NB4 (cell line): ENCODE results near the gene DCLK1.

Experiments
- DNase-seq: peaks from one replicate; pipeline ENCODE4 v3.0.0; 2010; ENCODE audit warnings: low read depth
- H3K4me3 ChIP-seq: one replicate; pipeline ENCODE4 v1.5.1; 2011; ENCODE audit warnings: mild to moderate bottlenecking, low read depth, low read length, moderate library complexity
- MYC ChIP-seq: IDR thresholded peaks from 2 replicates; pipeline ENCODE4 v1.6.1; 2011; ENCODE audit warnings: low read depth, low read length
- POLR2A ChIP-seq: IDR thresholded peaks from 2 replicates; pipeline ENCODE4 v1.6.1; 2011; ENCODE audit warnings: mild to moderate bottlenecking; ENCODE audit not compliant: insufficient read length; ENCODE audit errors: extremely low read depth
- TF ChIP-seq, protein P1 (sequence below): IDR thresholded peaks from one replicate; pipeline ENCODE4 v1.5.1; 2012; ENCODE audit warnings: low read depth, low read length
- TF ChIP-seq, protein P2 (sequence below): IDR thresholded peaks from 2 replicates; pipeline ENCODE4 v1.6.1; 2011; ENCODE audit warnings: low read depth, low read length

Gene DCLK1

DNA sequence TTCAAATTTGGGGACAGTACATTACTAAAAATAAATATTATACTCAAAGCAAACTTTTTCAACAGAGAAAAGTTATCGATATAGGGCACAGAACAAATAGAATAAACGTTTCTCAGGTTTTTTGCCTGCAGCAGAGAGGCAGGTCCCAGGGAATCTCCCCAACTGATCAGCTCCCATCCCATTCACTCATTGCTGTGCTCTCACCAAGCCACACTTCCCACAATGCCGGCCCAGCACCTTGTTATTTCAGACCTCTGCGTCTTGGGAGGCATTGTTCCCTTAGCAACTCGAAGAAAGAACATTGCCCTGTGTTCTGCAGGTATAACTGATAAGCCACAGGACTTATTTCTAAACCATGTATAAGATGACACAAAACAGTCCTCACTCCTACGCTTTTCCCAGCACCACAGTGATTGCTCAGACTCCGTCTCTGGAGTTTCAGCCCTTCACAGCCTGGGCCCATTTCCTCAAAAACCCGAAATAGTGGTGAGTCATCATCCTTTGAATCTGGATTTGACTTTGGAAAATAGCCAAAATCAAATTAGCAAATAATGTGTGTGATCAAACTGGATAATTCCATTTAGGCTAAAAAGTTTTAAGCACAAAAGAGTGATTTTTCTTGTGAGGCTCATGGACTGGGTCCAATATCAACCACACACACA is 100.4 kb downstream of the DCLK1 start:
- H3K4me3 ChIP-seq = no peak overlapping the region
- DNase-seq = no peak
- TF ChIP-seq POLR2A (no peak), MYC (no peak)
- TF ChIP-seq, protein P1, sequence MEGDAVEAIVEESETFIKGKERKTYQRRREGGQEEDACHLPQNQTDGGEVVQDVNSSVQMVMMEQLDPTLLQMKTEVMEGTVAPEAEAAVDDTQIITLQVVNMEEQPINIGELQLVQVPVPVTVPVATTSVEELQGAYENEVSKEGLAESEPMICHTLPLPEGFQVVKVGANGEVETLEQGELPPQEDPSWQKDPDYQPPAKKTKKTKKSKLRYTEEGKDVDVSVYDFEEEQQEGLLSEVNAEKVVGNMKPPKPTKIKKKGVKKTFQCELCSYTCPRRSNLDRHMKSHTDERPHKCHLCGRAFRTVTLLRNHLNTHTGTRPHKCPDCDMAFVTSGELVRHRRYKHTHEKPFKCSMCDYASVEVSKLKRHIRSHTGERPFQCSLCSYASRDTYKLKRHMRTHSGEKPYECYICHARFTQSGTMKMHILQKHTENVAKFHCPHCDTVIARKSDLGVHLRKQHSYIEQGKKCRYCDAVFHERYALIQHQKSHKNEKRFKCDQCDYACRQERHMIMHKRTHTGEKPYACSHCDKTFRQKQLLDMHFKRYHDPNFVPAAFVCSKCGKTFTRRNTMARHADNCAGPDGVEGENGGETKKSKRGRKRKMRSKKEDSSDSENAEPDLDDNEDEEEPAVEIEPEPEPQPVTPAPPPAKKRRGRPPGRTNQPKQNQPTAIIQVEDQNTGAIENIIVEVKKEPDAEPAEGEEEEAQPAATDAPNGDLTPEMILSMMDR = no peak
- TF ChIP-seq, protein P2, sequence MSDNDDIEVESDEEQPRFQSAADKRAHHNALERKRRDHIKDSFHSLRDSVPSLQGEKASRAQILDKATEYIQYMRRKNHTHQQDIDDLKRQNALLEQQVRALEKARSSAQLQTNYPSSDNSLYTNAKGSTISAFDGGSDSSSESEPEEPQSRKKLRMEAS = no peak

DNA sequence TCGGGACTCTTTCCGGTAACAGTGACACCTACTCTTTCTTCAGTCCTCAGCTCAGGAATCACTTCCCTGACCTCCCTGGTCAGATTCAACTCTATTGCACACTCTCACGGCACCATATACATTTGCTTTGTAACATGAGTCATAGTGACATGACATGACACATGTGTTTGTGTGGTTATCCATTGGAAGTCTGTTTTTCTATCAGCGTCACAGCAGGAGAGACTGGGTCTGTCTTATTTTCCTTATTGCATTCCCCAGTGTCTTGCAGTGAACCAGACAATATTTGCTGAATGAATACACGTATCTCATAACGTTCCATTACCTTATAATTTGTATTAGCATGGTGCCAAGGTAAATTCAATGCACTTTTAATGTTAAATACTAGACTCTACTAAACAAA is 102.0 kb downstream of the DCLK1 start:
- DNase-seq = no peak
- TF ChIP-seq, protein P1 = no peak
- TF ChIP-seq POLR2A (no peak), MYC (no peak)
- TF ChIP-seq, protein P2 = no peak
- H3K4me3 ChIP-seq = no peak overlapping the region

DNA sequence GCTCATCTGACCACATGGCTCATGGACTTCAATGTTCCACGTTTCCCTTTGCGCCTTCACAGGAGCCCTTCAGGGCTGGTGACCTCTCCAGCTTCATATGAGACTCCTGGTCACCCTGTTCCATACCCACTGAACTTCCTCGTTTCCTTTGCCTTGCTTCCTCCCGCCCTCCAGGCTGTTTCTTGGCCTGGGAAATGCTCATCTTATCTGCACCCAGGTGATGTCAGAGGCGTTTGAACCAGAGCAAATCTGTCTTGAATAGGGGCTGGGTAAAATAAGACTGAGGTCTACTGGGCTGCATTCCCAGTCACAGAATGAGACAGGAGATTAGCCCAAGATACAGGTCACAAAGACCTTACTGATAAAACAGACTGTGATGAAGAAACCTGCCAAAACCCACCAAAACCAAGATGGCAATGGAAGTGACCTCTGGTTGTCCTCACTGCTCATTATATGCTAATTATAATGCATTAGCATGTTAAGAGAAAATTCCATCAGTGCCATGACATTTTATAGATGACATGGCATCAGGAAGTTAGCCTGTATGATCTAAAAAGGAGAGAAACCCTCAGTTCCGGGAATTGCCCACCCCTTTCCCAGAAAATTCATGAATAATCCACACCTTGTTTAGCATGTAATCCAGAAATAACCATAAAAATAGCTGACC is 102.7 kb downstream of the DCLK1 start:
- DNase-seq = no peak
- H3K4me3 ChIP-seq = no peak overlapping the region
- TF ChIP-seq, protein P1 = no peak
- TF ChIP-seq MYC = no peak
- TF ChIP-seq, protein P2 = no peak
- TF ChIP-seq POLR2A = no peak

DNA sequence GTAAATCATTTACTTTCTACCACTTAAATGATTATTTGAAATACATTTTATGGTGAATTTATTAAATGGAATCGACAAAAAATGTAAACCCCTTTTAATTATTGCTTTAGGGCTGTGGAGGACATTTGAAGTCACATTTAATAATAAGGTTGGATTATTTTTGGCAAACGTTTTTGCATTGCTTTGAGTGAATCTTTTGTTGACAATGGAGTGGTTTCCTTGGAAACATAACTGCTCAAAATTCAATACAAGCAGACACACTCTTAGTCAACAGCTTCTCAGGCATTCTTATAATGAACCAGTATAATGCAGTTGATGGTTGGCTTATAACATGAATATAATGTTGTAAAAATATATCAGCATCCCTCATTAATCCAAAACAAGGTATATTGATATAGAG is 104.7 kb downstream of the DCLK1 start:
- no peak overlapping the region for H3K4me3 ChIP-seq
- no peak for TF ChIP-seq MYC
- TF ChIP-seq, protein P1 = no peak
- TF ChIP-seq, protein P2 = no peak
- no peak for TF ChIP-seq POLR2A

DNA sequence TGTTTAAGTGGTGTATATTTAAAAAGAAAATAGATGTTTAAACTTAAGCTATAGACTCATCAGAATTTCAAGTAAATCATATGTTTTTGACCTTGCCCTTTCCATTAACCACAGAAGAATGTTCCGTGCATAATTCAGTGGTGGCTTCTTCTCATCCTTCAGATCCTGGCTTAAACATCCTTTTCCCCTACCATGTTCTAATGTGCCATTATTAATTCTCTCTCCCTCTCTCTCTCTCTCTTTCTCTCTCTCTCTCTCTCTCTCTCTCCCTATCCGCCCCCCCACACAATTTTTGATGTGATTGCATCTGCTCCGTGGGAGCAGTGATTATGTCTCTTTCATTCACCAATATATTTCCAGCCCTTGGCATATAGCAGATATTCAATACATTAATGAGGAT is 116.4 kb downstream of the DCLK1 start:
- TF ChIP-seq POLR2A (no peak), MYC (no peak)
- TF ChIP-seq, protein P2 = no peak
- TF ChIP-seq, protein P1 = no peak
- DNase-seq = no peak

More for the DNA sequence above, 104.7 kb downstream of the DCLK1 start:
- DNase-seq = no peak

More for the DNA sequence above, 116.4 kb downstream of the DCLK1 start:
- H3K4me3 ChIP-seq = no peak overlapping the region
